PC-3 (cell line): ENCODE results near the gene ACTL8. TPM values are rescaled to one million over a fixed set of nuclear protein-coding genes. Genes with fewer than 3 reads are reported as not detected.

ENCODE experiments used
- ATAC-seq: fragments of 200-7000 bp; cut with Tn5 transposase; 2 replicates; pipeline ENCODE4 v1.9.1; 2020; ENCODE audit warnings: mild to moderate bottlenecking, moderate library complexity
- BruUV-seq: library from RNA; stranded (reverse); fragments of 400-500 nt; replicated peaks from 2 replicates; lab custom pipeline; 2021; lab: Mats Ljungman, UMichigan
- CTCF ChIA-PET: fragments of 300-600 bp; sonication (Branson Sonifier 250); formaldehyde crosslinking; loops from one replicate; lab custom pipeline; 2022; ENCODE audit warnings: antibody characterized with exemption; lab: Charles Lee
- POLR2A ChIA-PET: fragments of 300-600 bp; sonication (Branson Sonifier 250); formaldehyde crosslinking; loops from one replicate; lab custom pipeline; 2022; ENCODE audit warnings: antibody characterized with exemption; ENCODE audit not compliant: unreplicated experiment; lab: Charles Lee
- DNase-seq: peaks from one replicate; pipeline ENCODE4 v3.0.0-alpha.2; 2015
- H2AFZ ChIP-seq: fragments of 300-600 bp; sonication (generic); 2 replicates; pipeline ENCODE4 v1.6.0; 2016; ENCODE audit warnings: antibody characterized with exemption, low read length
- H3F3A ChIP-seq: fragments of 300-600 bp; sonication (generic); one replicate; pipeline ENCODE4 v1.6.0; 2017; ENCODE audit warnings: antibody characterized with exemption, low read length, control low read depth, mild to moderate bottlenecking; ENCODE audit not compliant: unreplicated experiment
- H3K27ac ChIP-seq: fragments of 300-600 bp; sonication (generic); 2 replicates; pipeline ENCODE4 v1.5.1; 2016; ENCODE audit warnings: mild to moderate bottlenecking, low read length
- H3K27me3 ChIP-seq: fragments of 300-600 bp; sonication (generic); 2 replicates; pipeline ENCODE4 v1.6.1; 2016; ENCODE audit warnings: low read length, mixed read lengths
- H3K36me3 ChIP-seq: fragments of 300-600 bp; sonication (generic); 2 replicates; pipeline ENCODE4 v1.6.1; 2016; ENCODE audit warnings: low read depth, mixed run types, low read length, mixed read lengths
- H3K4me1 ChIP-seq: fragments of 300-600 bp; sonication (generic); 2 replicates; pipeline ENCODE4 v1.5.1; 2016; ENCODE audit warnings: low read length; ENCODE audit not compliant: insufficient read depth
- H3K4me2 ChIP-seq: fragments of 300-600 bp; sonication (generic); 2 replicates; pipeline ENCODE4 v1.6.0; 2016; ENCODE audit warnings: low read length
- H3K4me3 ChIP-seq: fragments of 300-600 bp; sonication (generic); 2 replicates; pipeline ENCODE4 v1.5.1; 2016; ENCODE audit warnings: mild to moderate bottlenecking, low read length, mixed read lengths
- H3K79me2 ChIP-seq: fragments of 300-600 bp; sonication (generic); 2 replicates; pipeline ENCODE4 v1.6.1; 2017; ENCODE audit warnings: low read length, mixed read lengths
- H3K9ac ChIP-seq: fragments of 300-600 bp; sonication (generic); 2 replicates; pipeline ENCODE4 v1.6.0; 2016; ENCODE audit warnings: mild to moderate bottlenecking, low read length
- H3K9me2 ChIP-seq: fragments of 300-600 bp; sonication (generic); replicated peaks from 2 replicates; pipeline ENCODE4 v1.6.1; 2016; ENCODE audit warnings: mixed run types, low read length, mixed read lengths
- H3K9me3 ChIP-seq: fragments of 300-600 bp; sonication (generic); 2 replicates; pipeline ENCODE4 v1.6.1; 2016; ENCODE audit warnings: low read length, mixed read lengths
- H4K20me1 ChIP-seq: fragments of 300-600 bp; sonication (generic); 2 replicates; pipeline ENCODE4 v1.6.1; 2016; ENCODE audit warnings: low read length, mixed read lengths
- CTCF ChIP-seq: fragments of 300-600 bp; sonication (generic); conservative IDR thresholded peaks from 2 replicates; pipeline ENCODE4 v1.5.1; 2017; ENCODE audit warnings: antibody characterized with exemption, low read depth, mild to moderate bottlenecking, low read length
- EZH2 ChIP-seq: fragments of 300-600 bp; sonication (generic); IDR thresholded peaks from one replicate; pipeline ENCODE4 v1.6.1; 2017; ENCODE audit warnings: antibody characterized with exemption, mild to moderate bottlenecking, low read length; ENCODE audit not compliant: unreplicated experiment
- EZH2phosphoT487 ChIP-seq: fragments of 300-600 bp; sonication (generic); IDR thresholded peaks from 2 replicates; pipeline ENCODE4 v1.6.1; 2018; ENCODE audit warnings: mild to moderate bottlenecking, antibody characterized with exemption, low read length, borderline replicate concordance
- intact Hi-C: fragments of 100-400 bp; cut with micrococcal nuclease; formaldehyde crosslinking; loops from 2 replicates; pipeline ENCODE4 v1.9.0; 2023
- total RNA-seq: library from RNA; depleted of rRNA; stranded (reverse); fragments of >200 nt; gene quantifications from 2 replicates; pipeline ENCODE4 v1.2.3, GENCODE V29; 2014

ACTL8 gene
- total RNA-seq, 1 experiment from 2014 or later: not detected

DNA sequence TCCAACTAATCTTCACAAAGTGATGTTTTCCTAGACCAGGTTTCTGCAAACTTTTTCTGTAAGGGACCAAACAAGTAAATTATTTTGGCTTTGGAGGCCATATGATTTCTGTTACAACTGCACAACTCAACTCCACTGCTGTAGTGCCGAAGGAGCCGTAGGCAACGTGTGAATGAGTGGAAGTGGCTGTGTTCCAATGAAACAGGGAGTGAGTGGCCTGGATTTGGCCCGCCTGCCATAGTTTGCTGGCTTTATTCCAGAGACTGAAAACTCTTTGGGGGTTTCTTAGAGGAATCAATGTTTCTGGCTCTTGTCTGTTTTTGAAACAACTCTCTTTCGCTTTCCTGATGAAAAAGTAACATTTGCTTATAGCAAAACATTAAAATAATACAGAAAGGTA lies 12.6 kb upstream of the ACTL8 start:
- H3K9me2 ChIP-seq: no peaks in the 10 kb centered on the region
- no peaks in the 10 kb centered on the region for H3K36me3 ChIP-seq
- H3K79me2 ChIP-seq: no peaks in the 10 kb centered on the region
- POLR2A ChIA-PET: no interaction called here
- no peaks in the 10 kb centered on the region for H3F3A ChIP-seq
- H3K9me3 ChIP-seq: no peaks in the 10 kb centered on the region
- no peaks in the 10 kb centered on the region for H4K20me1 ChIP-seq
- no peaks in the 10 kb centered on the region for H3K4me1 ChIP-seq
- ATAC-seq (no peak), DNase-seq (no peak)
- BruUV-seq: no TSS peak
- H2AFZ ChIP-seq: no peak overlapping the region
- H3K27me3 ChIP-seq: peaks cover 23% of the 10 kb centered on the region; the same call in 1 of the 2 replicates
- TF ChIP-seq CTCF: no peak
- H3K4me2 ChIP-seq: no peak overlapping the region
- H3K9ac ChIP-seq: no peak overlapping the region
- CTCF ChIA-PET: no interaction called here
- intact Hi-C loops: no loop called here
- H3K4me3 ChIP-seq: no peak overlapping the region
- H3K27ac ChIP-seq: no peak overlapping the region

- DNase-seq (no peak), ATAC-seq (no peak)
- no peaks in the 10 kb centered on the region for H3K9me2 ChIP-seq
- BruUV-seq: no TSS peak
- no peaks in the 10 kb centered on the region for H3K9me3 ChIP-seq
- no peak for TF ChIP-seq EZH2
- TF ChIP-seq CTCF: no peak
- ChIA-PET POLR2A (no interaction called here), CTCF (no interaction called here)
- H4K20me1 ChIP-seq: no peaks in the 10 kb centered on the region
- intact Hi-C loops: no loop called here
- H3K4me1 ChIP-seq: no peaks in the 10 kb centered on the region
- no peak overlapping the region for H2AFZ ChIP-seq
- H3K27me3 ChIP-seq: peaks cover 23% of the 10 kb centered on the region; the same call in 1 of the 2 replicates
- H3K4me2 ChIP-seq: no peak overlapping the region
- H3K79me2 ChIP-seq: no peaks in the 10 kb centered on the region
- no peaks in the 10 kb centered on the region for H3F3A ChIP-seq
- H3K4me3 ChIP-seq: no peak overlapping the region
- H3K36me3 ChIP-seq: no peaks in the 10 kb centered on the region
- no peak overlapping the region for H3K9ac ChIP-seq
- no peak overlapping the region for H3K27ac ChIP-seq
These were observed 12.0 kb upstream of the ACTL8 start for GRCh38 chr1:17743008-17743647.

DNA sequence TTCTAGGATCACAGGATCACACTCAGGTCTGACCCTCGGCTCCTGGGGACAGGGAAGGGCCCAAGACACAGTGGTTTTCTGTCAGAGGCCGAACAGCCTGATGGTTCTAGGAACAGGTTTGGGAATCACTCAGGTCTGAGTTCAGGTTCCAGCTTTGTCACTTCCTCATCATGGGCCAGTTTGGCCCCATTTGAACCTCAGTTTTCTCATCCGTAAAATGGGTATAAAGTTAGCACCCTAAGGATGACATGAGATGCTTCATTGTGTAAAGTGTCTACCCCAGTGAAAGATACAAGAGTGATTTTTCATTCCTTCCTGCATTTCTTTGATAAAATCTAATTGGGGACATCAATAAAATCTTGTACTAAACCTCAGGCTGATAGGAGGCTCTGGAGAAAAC lies 11.2 kb upstream of the ACTL8 start:
- Histone ChIP-seq H3K4me2 (no peak overlapping the region), H3K9me3 (no peaks in the 10 kb centered on the region), H3K27me3 (peaks cover 23% of the 10 kb centered on the region; the same call in 1 of the 2 replicates), H4K20me1 (no peaks in the 10 kb centered on the region), H3F3A (no peaks in the 10 kb centered on the region), H3K36me3 (no peaks in the 10 kb centered on the region), H3K4me3 (no peak overlapping the region), H3K27ac (no peak overlapping the region), H3K9ac (no peak overlapping the region), H2AFZ (no peak overlapping the region), H3K79me2 (no peaks in the 10 kb centered on the region), H3K4me1 (no peaks in the 10 kb centered on the region), H3K9me2 (no peaks in the 10 kb centered on the region)
- intact Hi-C loops: no loop called here
- POLR2A ChIA-PET: no interaction called here
- ATAC-seq (no peak), DNase-seq (no peak)
- no TSS peak for BruUV-seq
- CTCF ChIA-PET: no interaction called here
- TF ChIP-seq CTCF (no peak), EZH2phosphoT487 (no peak), EZH2 (no peak)
